Suprapubic skin (tissue), 4 donors: ENCODE results near the gene DDAH1. TPM values are rescaled to one million over a fixed set of nuclear protein-coding genes. Genes with fewer than 3 reads are reported as not detected.

ENCODE experiments used
- DNase-seq, 2 donors: peaks; one replicate each; pipeline ENCODE4 v3.0.0-alpha.2; 2019; ENCODE audit warnings: low spot score in 2 of 2
- H3K27ac ChIP-seq: fragments of 200-600 bp; sonication (generic); one replicate; pipeline ENCODE4 v1.5.1; 2019
- H3K27me3 ChIP-seq: fragments of 200-600 bp; sonication (generic); one replicate; pipeline ENCODE4 v1.5.1; 2019
- H3K36me3 ChIP-seq: fragments of 200-600 bp; sonication (generic); one replicate; pipeline ENCODE4 v1.5.1; 2019
- H3K4me1 ChIP-seq: fragments of 200-600 bp; sonication (generic); one replicate; pipeline ENCODE4 v1.5.1; 2019
- H3K4me3 ChIP-seq: fragments of 200-600 bp; sonication (generic); one replicate; pipeline ENCODE4 v1.5.1; 2019; ENCODE audit warnings: mild to moderate bottlenecking
- H3K9me3 ChIP-seq: fragments of 200-600 bp; sonication (generic); one replicate; pipeline ENCODE4 v1.5.1; 2019
- EP300 ChIP-seq: sonication (generic); formaldehyde crosslinking; IDR thresholded peaks from one replicate; pipeline ENCODE4 v1.6.1; 2017; ENCODE audit warnings: antibody characterized with exemption
- POLR2A ChIP-seq, 2 donors: fragments of 450-650 bp; IDR thresholded peaks; one replicate each; pipeline ENCODE4 v1.6.1; 2017; ENCODE audit warnings: antibody characterized with exemption in 2 of 2, mild to moderate bottlenecking in 2 of 2, moderate library complexity in 2 of 2
- POLR2AphosphoS5 ChIP-seq, 3 donors: sonication (generic); formaldehyde crosslinking; IDR thresholded peaks; one replicate each; pipeline ENCODE4 v1.6.1; 2017; ENCODE audit warnings: antibody characterized with exemption in 3 of 3
- WGBS: methylation state at CpG from one replicate; pipeline ENCODE4 v1.1.5; 2018; 5-methylcytosine and 5-hydroxymethylcytosine counted together
- total RNA-seq, 4 donors: library from RNA; depleted of rRNA; stranded (reverse); fragments of >200 nt; gene quantifications; one replicate each; pipeline ENCODE4 v1.1.0, GENCODE V29; 2016
- TF ChIP-seq, protein P1 (sequence below), 2 donors: fragments of 200-600 bp in 1 of 2; fragments of 450-650 bp in 1 of 2; sonication (generic) in 1 of 2; IDR thresholded peaks; one replicate each; pipeline ENCODE4 v1.5.1; 2016 to 2019; ENCODE audit warnings: antibody characterized with exemption in 2 of 2, mild to moderate bottlenecking in 1 of 2, moderate library complexity in 1 of 2

The DDAH1 gene
- total RNA-seq, 4 donors from 2014 or later, result 10.4 to 19.6 (median 15.5) TPM

DNA sequence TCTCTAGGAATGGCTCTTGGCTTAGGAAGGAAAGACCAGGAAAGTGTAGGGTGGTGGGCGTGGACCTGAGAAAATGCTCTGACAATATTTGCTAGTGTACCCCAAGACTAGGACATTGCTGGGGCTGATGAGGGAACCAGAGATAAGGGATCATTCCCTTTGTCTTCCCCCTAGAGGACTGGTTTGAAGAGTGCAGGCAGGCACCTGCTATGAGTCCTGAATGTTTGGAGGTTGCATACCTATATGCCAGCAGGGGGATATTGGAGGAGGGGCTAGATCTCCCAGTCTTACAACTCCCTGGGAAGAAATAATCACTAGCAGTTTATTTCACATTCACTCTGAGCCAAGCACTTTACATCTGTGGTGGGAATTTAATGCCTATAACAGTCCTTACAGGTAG is 182.5 kb downstream of the DDAH1 start:
- Histone ChIP-seq H3K27me3 (no peaks in the 10 kb centered on the region), H3K36me3 (no peaks in the 10 kb centered on the region), H3K9me3 (no peaks in the 10 kb centered on the region), H3K4me3 (no peak overlapping the region), H3K4me1 (peaks cover 41% of the 10 kb centered on the region), H3K27ac (no peak overlapping the region)
- TF ChIP-seq EP300, result no peak
- TF ChIP-seq POLR2AphosphoS5 (IDR thresholded peaks at IDR 0.05), result no peak
- TF ChIP-seq, protein P1, sequence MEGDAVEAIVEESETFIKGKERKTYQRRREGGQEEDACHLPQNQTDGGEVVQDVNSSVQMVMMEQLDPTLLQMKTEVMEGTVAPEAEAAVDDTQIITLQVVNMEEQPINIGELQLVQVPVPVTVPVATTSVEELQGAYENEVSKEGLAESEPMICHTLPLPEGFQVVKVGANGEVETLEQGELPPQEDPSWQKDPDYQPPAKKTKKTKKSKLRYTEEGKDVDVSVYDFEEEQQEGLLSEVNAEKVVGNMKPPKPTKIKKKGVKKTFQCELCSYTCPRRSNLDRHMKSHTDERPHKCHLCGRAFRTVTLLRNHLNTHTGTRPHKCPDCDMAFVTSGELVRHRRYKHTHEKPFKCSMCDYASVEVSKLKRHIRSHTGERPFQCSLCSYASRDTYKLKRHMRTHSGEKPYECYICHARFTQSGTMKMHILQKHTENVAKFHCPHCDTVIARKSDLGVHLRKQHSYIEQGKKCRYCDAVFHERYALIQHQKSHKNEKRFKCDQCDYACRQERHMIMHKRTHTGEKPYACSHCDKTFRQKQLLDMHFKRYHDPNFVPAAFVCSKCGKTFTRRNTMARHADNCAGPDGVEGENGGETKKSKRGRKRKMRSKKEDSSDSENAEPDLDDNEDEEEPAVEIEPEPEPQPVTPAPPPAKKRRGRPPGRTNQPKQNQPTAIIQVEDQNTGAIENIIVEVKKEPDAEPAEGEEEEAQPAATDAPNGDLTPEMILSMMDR (IDR thresholded peaks at IDR 0.05), result no peak
- no peak for TF ChIP-seq POLR2A (IDR thresholded peaks at IDR 0.05)
- 92% methylated on average over 1 of the region's 1 CpG for WGBS
- no peak for DNase-seq

DNA sequence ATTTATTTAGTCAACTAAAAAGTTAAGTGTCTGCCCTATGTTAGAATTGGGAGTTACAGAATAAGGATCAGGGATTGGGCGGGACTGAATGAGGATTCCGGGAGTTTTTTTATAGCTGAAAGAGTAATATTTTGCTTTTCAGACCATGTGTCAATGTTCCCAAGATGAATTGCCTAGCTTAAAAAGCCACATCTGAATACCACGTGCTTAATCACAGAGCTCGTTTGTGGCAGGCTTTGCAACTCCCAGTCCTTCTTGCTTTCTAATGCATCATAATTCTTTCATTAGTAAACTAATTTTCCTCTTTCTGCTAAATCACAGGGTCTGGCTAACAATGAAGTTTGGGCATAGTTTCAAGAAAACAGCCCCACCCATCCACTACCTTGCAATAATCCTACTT is 184.3 kb downstream of the DDAH1 start:
- Histone ChIP-seq H3K9me3 (no peaks in the 10 kb centered on the region), H3K36me3 (no peaks in the 10 kb centered on the region), H3K4me1 (peaks cover 49% of the 10 kb centered on the region), H3K27me3 (no peaks in the 10 kb centered on the region), H3K4me3 (no peak overlapping the region), H3K27ac (peak overlapping the region; percentile 84)
- no peak for DNase-seq
- TF ChIP-seq POLR2AphosphoS5 (IDR thresholded peaks at IDR 0.05), result no peak
- TF ChIP-seq, protein P1 (IDR thresholded peaks at IDR 0.05), result no peak
- no peak for TF ChIP-seq POLR2A (IDR thresholded peaks at IDR 0.05)
- no peak for TF ChIP-seq EP300
- WGBS, result 44% methylated on average over 4 of the region's 4 CpGs

DNA sequence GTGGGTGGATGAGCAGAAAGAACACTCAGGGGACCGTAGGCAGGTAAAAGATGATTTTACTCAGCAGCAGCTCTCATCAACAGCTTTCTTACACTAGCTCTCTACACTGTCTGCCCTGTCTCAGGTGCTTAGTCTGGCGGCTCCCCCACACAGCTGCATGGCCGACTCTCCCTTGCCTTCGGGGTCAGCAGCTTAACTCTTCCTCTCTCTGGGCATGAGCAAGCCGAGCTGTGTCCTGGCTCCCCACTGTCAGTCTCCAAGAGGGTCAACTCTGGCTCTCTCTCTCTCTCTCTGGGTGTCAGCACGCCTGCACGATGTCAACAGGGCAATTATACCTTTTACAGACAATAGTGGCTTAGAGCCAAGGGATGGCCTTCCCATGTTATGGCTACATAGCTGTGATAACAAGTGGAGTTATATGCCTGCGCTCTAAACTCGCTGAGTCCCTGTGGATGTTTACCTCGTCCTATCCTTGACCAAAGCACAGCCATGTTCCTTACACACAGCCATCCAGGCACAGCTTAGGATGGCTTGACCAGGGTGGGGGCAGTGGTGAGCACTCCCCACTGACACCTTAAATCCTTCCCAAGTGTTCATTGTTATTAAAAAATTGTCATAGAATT is 185.4 kb downstream of the DDAH1 start:
- no peaks in the 10 kb centered on the region for H3K27me3 ChIP-seq
- TF ChIP-seq, protein P1 (IDR thresholded peaks at IDR 0.05), result no peak
- TF ChIP-seq EP300 (no peak), POLR2AphosphoS5 (IDR thresholded peaks at IDR 0.05) (no peak), POLR2A (IDR thresholded peaks at IDR 0.05) (no peak)
- peak overlapping the region; percentile 31 for H3K4me3 ChIP-seq
- H3K36me3 ChIP-seq, result no peaks in the 10 kb centered on the region
- no peak for DNase-seq
- peaks cover 60% of the 10 kb centered on the region for H3K4me1 ChIP-seq
- no peaks in the 10 kb centered on the region for H3K9me3 ChIP-seq
- WGBS, result 83% methylated on average over 10 of the region's 10 CpGs
- peak overlapping the region; percentile 84 for H3K27ac ChIP-seq

DNA sequence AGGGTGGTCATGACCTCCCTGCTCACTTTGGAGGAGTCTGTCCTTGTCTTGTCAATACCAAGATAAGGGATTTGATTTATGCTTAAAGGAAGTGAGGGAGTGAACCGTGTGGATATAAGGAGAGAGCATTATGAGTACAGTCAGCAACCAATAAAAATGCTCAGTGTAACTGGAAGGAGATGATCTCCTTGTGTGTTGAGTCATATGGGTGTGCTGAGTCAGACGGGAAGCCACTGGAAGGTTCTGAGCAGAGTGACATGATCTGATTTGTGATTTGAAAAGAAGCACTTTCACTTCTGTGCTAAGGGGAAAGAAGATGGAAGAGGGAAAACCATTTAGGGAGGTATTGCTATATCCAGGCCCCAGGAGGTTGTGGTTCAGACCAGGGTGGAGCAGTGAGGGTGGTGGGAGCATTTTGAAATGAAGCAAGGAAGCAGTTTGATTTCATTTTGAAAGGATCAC is 186.1 kb downstream of the DDAH1 start:
- WGBS, result 5% methylated on average over 2 of the region's 2 CpGs
- Histone ChIP-seq H3K4me3 (peak overlapping the region; percentile 31), H3K27ac (peak overlapping the region; percentile 84), H3K9me3 (no peaks in the 10 kb centered on the region), H3K36me3 (no peaks in the 10 kb centered on the region), H3K27me3 (no peaks in the 10 kb centered on the region), H3K4me1 (peaks cover 64% of the 10 kb centered on the region)
- TF ChIP-seq POLR2AphosphoS5 (IDR thresholded peaks at IDR 0.05), result peak in 1 of 3 donors; percentile 44
- TF ChIP-seq EP300, result no peak
- DNase-seq, result no peak

DNA sequence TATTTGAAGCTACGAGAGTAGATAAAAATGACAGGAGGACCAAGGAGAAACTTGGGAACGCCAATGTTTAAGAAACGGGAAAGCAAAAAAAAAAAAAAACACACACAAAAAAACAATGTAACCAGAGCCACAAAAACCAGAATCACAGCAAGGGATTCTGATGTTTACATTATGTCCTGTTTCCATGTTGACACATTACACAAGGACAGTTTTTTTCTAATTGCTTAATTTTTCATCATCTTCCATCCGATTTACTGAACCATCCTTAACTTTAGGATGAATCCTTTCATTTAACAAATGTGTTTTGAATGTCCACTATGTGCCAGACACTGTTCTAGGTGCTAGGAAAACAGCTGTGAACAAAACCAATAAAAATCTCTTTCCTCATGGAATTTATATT is 187.2 kb downstream of the DDAH1 start:
- 89% methylated on average over 4 of the region's 4 CpGs for WGBS
- Histone ChIP-seq H3K9me3 (no peaks in the 10 kb centered on the region), H3K4me3 (no peak overlapping the region), H3K27me3 (no peaks in the 10 kb centered on the region), H3K4me1 (peaks cover 68% of the 10 kb centered on the region), H3K27ac (no peak overlapping the region), H3K36me3 (no peaks in the 10 kb centered on the region)
- TF ChIP-seq POLR2A (IDR thresholded peaks at IDR 0.05), result no peak
- no peak for TF ChIP-seq POLR2AphosphoS5 (IDR thresholded peaks at IDR 0.05)
- TF ChIP-seq, protein P1 (IDR thresholded peaks at IDR 0.05), result no peak
- TF ChIP-seq EP300, result no peak
- DNase-seq, result no peak
